Heart right ventricle (tissue), 16 donors: ENCODE measurements around the gene PIGN. TPM values are rescaled to one million over a fixed set of nuclear protein-coding genes. Genes with fewer than 3 reads are reported as not detected.

ENCODE experiments used
- ATAC-seq, 8 donors: fragments of 200-7000 bp; cut with Tn5 transposase; one replicate each; pipeline ENCODE4 v1.9.1; 2020; ENCODE audit warnings: mild to moderate bottlenecking in 8 of 8, moderate library complexity in 8 of 8, moderate number of reproducible peaks in 1 of 8
- DNase-seq, 2 donors: peaks; one replicate each; pipeline ENCODE4 v3.0.0-alpha.2; 2020
- H3K27ac ChIP-seq, 10 donors: fragments of 200-600 bp; sonication (generic) in 2 of 10; one replicate each; pipeline versions ENCODE4 v1.5.0 to v1.8.0; 2020 to 2022; ENCODE audit warnings: mild to moderate bottlenecking in 3 of 10
- H3K27me3 ChIP-seq, 7 donors: fragments of 200-600 bp; one replicate each; pipeline ENCODE4 v1.8.0; 2021 to 2022; ENCODE audit warnings: mild to moderate bottlenecking in 2 of 7
- H3K36me3 ChIP-seq, 9 donors: fragments of 200-600 bp; sonication (generic) in 1 of 9; one replicate each; pipeline versions ENCODE4 v1.5.0 to v1.8.0; 2020 to 2022; ENCODE audit warnings: mild to moderate bottlenecking in 2 of 9
- H3K4me1 ChIP-seq, 9 donors: fragments of 200-600 bp; sonication (generic) in 1 of 9; one replicate each; pipeline versions ENCODE4 v1.5.0 to v1.8.0; 2020 to 2022; ENCODE audit warnings: mild to moderate bottlenecking in 4 of 9
- H3K4me3 ChIP-seq, 10 donors: fragments of 200-600 bp; sonication (generic) in 2 of 10; one replicate each; pipeline versions ENCODE4 v1.5.0 to v1.8.0; 2020 to 2022; ENCODE audit warnings: mild to moderate bottlenecking in 7 of 10, moderate library complexity in 2 of 10
- H3K9me3 ChIP-seq, 11 donors: fragments of 200-600 bp in 10 of 11; sonication (generic) in 2 of 11; one replicate each; pipeline versions ENCODE4 v1.5.0 to v1.8.0; 2013 to 2022; ENCODE audit warnings: mild to moderate bottlenecking in 2 of 11, control low read depth in 1 of 11, moderate library complexity in 1 of 11
- WGBS, 2 donors: extraction: QIAGEN DNeasy Blood & Tissue Kit; methylation state at CpG; one replicate each; pipeline ENCODE4 v1.1.7; 2013; ENCODE audit warnings: inconsistent platforms in 1 of 2; 5-methylcytosine and 5-hydroxymethylcytosine counted together
- intact Hi-C, 10 donors: fragments of 100-400 bp; cut with DNase I; formaldehyde crosslinking; loops; one replicate each; pipeline versions ENCODE4 v1.11.1 to v1.14.2; 2022
- long read RNA-seq, 3 donors: library from polyadenylated mRNA; unstranded; transcript quantifications; one replicate each; pipeline ENCODE4 v2.0.0, GENCODE V29; 2020 to 2021
- polyA plus RNA-seq, 2 donors: library from polyadenylated mRNA; stranded (reverse); fragments of 200-250 nt; gene quantifications; one replicate each; pipeline ENCODE4 v1.2.3, GENCODE V29; 2013
- total RNA-seq, 10 donors: library from RNA; stranded (reverse); fragmentation: NEBNext Ultra II Directional in 3 of 10; extraction: Animal tissue kit (Norgen Biotek cat#: 25700) in 3 of 10; gene quantifications; one replicate each; pipeline versions ENCODE4 v1.2.1 to v1.2.4, GENCODE V29; 2021 to 2023
- TF ChIP-seq, protein P1 (sequence below), 9 donors: fragments of 200-600 bp; sonication (generic) in 2 of 9; IDR thresholded peaks; one replicate each; pipeline versions ENCODE4 v1.5.0 to v1.8.0; 2021 to 2022; ENCODE audit warnings: antibody characterized with exemption in 9 of 9, mild to moderate bottlenecking in 5 of 9, moderate library complexity in 1 of 9
- donor health status: Arrhythmogenic right ventricular cardiomyopathy.
- donor health status: ischemic (EF 13 %, LVEDD 7.1; RV severe dilation, severe dysfunction).
- donor health status: healthy with polysubstance abuse.
- donor health status: DM: no; HTN: yes; CAD: no.
- donor health status: DM: no; HTN: no; CAD: no.
- donor health status: ischemic (EF 25% LVEDD 6.9; RV normal size, moderate dysfunction).
- donor health status: ischemic (EF 25% LVEDD 5.7; RV mildly dilated, moderate dysfunction).
- donor health status: healthy.
- donor health status: DM: yes; HTN: yes; CAD: no.
- donor health status: Ischemic cardiomyopathy.
- donor health status: ischemic (EF 35%, LVEDD 5.7; RV mildly dilated, moderate dysfunction).
- donor health status: nonischemic (EF 11% LVEDD 7.7; RV severe dilation, severe dysfunction).
- donor health status: DM: yes; HTN: yes; CAD: no.
- donor health status: PGD.
- donor health status: ischemic (EF 29% LVEDD 5.4; RV normal size, mild dysfunction).
- donor health status: nonischemic (EF 23%, LVEDD 6.1; RV moderate dilation, normal function).

The PIGN gene, protein sequence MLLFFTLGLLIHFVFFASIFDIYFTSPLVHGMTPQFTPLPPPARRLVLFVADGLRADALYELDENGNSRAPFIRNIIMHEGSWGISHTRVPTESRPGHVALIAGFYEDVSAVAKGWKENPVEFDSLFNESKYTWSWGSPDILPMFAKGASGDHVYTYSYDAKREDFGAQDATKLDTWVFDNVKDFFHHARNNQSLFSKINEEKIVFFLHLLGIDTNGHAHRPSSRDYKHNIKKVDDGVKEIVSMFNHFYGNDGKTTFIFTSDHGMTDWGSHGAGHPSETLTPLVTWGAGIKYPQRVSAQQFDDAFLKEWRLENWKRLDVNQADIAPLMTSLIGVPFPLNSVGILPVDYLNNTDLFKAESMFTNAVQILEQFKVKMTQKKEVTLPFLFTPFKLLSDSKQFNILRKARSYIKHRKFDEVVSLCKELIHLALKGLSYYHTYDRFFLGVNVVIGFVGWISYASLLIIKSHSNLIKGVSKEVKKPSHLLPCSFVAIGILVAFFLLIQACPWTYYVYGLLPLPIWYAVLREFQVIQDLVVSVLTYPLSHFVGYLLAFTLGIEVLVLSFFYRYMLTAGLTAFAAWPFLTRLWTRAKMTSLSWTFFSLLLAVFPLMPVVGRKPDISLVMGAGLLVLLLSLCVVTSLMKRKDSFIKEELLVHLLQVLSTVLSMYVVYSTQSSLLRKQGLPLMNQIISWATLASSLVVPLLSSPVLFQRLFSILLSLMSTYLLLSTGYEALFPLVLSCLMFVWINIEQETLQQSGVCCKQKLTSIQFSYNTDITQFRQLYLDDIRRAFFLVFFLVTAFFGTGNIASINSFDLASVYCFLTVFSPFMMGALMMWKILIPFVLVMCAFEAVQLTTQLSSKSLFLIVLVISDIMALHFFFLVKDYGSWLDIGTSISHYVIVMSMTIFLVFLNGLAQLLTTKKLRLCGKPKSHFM
- total RNA-seq (10 to 100 TPM; 14.4 to 31.6 (median 21.2) TPM), polyA plus RNA-seq (1 to 10 TPM; 4.4 to 5.6 TPM)
- long read RNA-seq, donor 1, full-length matches to known transcripts: 25 of 35 reads
- long read RNA-seq, donor 1, partial matches to known transcripts: 2 of 35 reads
- long read RNA-seq, donor 1, other reads (novel, unspliced or antisense): 8 of 35 reads
- long read RNA-seq, donor 2, full-length matches to known transcripts: 29 of 36 reads
- long read RNA-seq, donor 2, partial matches to known transcripts: 2 of 36 reads
- long read RNA-seq, donor 2, other reads (novel, unspliced or antisense): 5 of 36 reads
- long read RNA-seq, donor 3, full-length matches to known transcripts: 17 of 29 reads
- long read RNA-seq, donor 3, partial matches to known transcripts: 5 of 29 reads
- long read RNA-seq, donor 3, other reads (novel, unspliced or antisense): 7 of 29 reads

DNA sequence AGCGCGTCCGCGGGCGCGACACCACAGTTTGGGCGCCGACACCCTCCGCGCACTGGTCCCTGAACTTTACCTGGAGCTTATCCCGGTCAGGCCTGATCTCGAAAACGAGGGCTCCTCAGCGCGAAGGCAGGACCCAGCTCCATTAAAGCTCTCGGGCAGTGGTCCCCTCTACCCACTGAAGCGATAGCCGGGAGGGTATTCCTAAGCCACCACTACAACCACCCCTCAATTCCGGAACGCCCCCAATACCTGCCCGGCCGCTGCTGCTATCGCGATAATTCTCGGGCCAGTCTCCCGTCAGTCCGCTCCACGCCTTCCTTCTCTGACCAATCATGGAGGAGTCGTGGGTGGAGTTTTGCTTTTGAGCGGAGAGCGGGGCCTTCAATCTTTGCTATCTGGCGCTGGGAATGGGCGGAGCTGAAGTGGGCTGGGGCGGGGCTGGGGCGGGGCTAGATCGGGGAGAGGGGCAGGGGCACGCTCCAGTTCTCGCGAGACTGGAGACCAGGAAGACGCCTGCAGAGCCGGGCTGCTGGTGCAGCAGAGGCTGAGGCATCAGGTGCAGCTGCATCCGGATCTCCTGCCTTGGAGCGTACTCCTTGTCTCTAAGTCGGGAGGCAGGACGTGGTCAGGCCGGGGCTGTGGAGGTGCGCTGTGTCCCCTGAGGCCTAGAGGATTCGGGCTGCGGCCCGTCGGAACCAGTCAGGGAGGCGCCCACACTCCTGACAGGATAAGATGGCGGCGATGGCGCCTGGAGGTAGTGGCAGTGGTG is at the start of gene PIGN, which contains the start of gene RELCH:
Gene PIGN, minus strand, starts transcription at position 283 of the 769 bp plus-strand sequence. CDS start 25,703 bp downstream, outside the sequence.
Gene RELCH, plus strand, starts transcription at position 482 of the 769 bp plus-strand sequence. Its CDS starts 251 bp downstream, at position 733.
- Histone ChIP-seq H3K27ac (peak within 1 kb of the TSS; percentile 56 to 91 (median 83)), H3K9me3 (no peaks in the 10 kb centered on the region), H3K27me3 (no peaks in the 10 kb centered on the region), H3K4me3 (peak within 1 kb of the TSS; percentile 72 to 100 (median 94)), H3K36me3 (no peaks in the 10 kb centered on the region), H3K4me1 (peaks cover 0 to 53% (median 31%) of the 10 kb centered on the region in 9 donors)
- 0 to 1% methylated on average over 55 of the region's 55 CpGs for WGBS, 2 donors
- ATAC-seq (peak; percentile 98 to 99 (median 99)), DNase-seq (peak; percentile 90 to 98)
- TF ChIP-seq, protein P1, sequence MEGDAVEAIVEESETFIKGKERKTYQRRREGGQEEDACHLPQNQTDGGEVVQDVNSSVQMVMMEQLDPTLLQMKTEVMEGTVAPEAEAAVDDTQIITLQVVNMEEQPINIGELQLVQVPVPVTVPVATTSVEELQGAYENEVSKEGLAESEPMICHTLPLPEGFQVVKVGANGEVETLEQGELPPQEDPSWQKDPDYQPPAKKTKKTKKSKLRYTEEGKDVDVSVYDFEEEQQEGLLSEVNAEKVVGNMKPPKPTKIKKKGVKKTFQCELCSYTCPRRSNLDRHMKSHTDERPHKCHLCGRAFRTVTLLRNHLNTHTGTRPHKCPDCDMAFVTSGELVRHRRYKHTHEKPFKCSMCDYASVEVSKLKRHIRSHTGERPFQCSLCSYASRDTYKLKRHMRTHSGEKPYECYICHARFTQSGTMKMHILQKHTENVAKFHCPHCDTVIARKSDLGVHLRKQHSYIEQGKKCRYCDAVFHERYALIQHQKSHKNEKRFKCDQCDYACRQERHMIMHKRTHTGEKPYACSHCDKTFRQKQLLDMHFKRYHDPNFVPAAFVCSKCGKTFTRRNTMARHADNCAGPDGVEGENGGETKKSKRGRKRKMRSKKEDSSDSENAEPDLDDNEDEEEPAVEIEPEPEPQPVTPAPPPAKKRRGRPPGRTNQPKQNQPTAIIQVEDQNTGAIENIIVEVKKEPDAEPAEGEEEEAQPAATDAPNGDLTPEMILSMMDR (IDR thresholded peaks at IDR 0.05): no peak
- intact Hi-C loops: loop anchor here in 8 of 10 donors (2.0 to 10.0 kb wide), 9 partner anchors 60 to 798 kb away; no protein-coding TSS in a partner anchor

DNA sequence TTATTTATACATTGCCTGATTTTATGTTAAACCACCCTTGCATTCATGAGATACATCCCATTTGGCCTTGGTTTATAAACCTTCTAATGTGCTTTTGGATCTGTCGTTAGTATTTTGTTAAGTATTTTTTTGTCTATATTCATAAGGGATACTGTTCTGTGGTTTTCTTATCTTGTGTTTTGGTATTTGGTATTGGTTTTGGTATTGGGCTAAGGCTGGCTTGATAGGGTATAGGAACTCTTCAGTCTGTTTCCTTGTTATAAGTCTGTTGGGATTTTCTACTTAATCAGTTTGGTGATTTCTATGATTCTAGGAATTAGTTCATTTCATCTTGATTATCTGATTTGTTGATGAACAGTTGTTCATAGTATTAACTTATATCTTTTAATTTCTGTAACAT is 49.4 kb upstream of the PIGN start:
- H3K36me3 ChIP-seq: peaks cover 0 to 94% (median 20%) of the 10 kb centered on the region in 9 donors

DNA sequence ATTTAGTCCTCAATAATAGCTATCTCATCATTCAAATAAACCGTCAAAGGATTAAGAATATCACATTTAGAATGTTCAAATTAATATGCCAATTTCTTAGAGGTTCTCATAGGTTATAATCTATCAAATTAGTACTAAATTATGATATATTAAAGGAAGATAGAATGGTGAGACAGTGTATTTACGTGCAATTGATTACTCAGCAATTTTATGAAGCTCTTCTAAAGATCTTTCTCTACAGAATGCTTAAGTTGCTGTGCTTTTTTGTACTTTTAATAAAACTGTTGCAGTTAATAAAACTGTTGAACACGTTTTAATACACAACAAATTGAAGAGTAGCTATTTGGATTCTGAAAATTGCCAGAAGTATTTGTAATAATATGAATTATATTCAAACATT is 39.2 kb upstream of the PIGN start:
- Histone ChIP-seq H3K27me3 (no peaks in the 10 kb centered on the region), H3K27ac (no peak overlapping the region), H3K4me3 (no peak overlapping the region), H3K4me1 (no peaks in the 10 kb centered on the region), H3K9me3 (peaks cover 0 to 14% (median 3%) of the 10 kb centered on the region in 11 donors), H3K36me3 (peaks cover 0 to 99% (median 32%) of the 10 kb centered on the region in 9 donors)
- no peak for DNase-seq
- ATAC-seq: no peak
- TF ChIP-seq, protein P1 (IDR thresholded peaks at IDR 0.05): no peak
- intact Hi-C loops: no loop called here
- WGBS, 2 donors: 95 to 98% methylated on average over 3 of the region's 3 CpGs

More for the DNA sequence above, 49.4 kb upstream of the PIGN start:
- WGBS, 2 donors: 96 to 97% methylated on average over 1 of the region's 1 CpG
- Histone ChIP-seq H3K4me1 (no peaks in the 10 kb centered on the region), H3K27me3 (no peaks in the 10 kb centered on the region), H3K4me3 (no peak overlapping the region), H3K9me3 (peaks cover 0 to 6% (median 0%) of the 10 kb centered on the region in 11 donors), H3K27ac (no peak overlapping the region)
- intact Hi-C loops: no loop called here
- TF ChIP-seq, protein P1 (IDR thresholded peaks at IDR 0.05): no peak
- ATAC-seq (no peak), DNase-seq (no peak)
